ENCODE data around the gene FAM228B. TPM values are rescaled to one million over a fixed set of nuclear protein-coding genes. Genes with fewer than 3 reads are reported as not detected.

Gene FAM228B
- total RNA-seq, 1 experiment from 2014 or later: 7.9 TPM

- H3K4me1 ChIP-seq: peaks cover 8% of the 10 kb centered on the region
- peak within 1 kb of the TSS; percentile 54 for H3K4me3 ChIP-seq (ENCODE audit: low read depth, low read length)
- 0 out of 2 replicates have a peak, but pooled peaks cover 3% of the 10 kb centered on the region for H3K36me3 ChIP-seq (ENCODE audit: control insufficient read depth, insufficient read depth, low read length)
- peaks cover 13% of the 10 kb centered on the region for H3K4me1 Mint-ChIP-seq (ENCODE audit: low read depth, unreplicated experiment)
- ChIA-PET POLR2A (interaction anchor here (1.0 to 2.4 kb wide), 9 partner anchors 8 to 709 kb away, joined by 3 to 39 read pairs (median 7); partner anchors contain the start of genes ATAD2B, FAM228B, SF3B6 and WDCP), CTCF (interaction anchor here (0.6 to 2.3 kb wide), 27 partner anchors 8 to 260 kb away, joined by 3 to 64 read pairs (median 4); partner anchors contain the start of genes ATAD2B, FAM228B, MFSD2B and SF3B6)
- H3K27me3 ChIP-seq (replicated peaks; ENCODE audit: control insufficient read depth, insufficient read depth, low read length): no peaks in the 10 kb centered on the region
- no peaks in the 10 kb centered on the region for H3K9me3 ChIP-seq
- peak; percentile 71 to 95 for TF ChIP-seq CTCF (IDR thresholded peaks at IDR 0.05; ENCODE audit: insufficient read depth in 1 of 2, low read depth in 1 of 2, low read length in 1 of 2, severe bottlenecking in 1 of 2, unreplicated experiment in 1 of 2)
- no peaks in the 10 kb centered on the region for H3K27me3 Mint-ChIP-seq (ENCODE audit: insufficient read depth, unreplicated experiment)
- peak within 1 kb of the TSS; percentile 91 for H3K27ac Mint-ChIP-seq (ENCODE audit: unreplicated experiment)
- peak; percentile 94 to 99 for DNase-seq
- intact Hi-C loops (cut with micrococcal nuclease; ENCODE audit: unreplicated experiment): loop anchor here (1.0 to 2.0 kb wide), 11 partner anchors 8 to 298 kb away; partner anchors contain the start of genes ATAD2B, FAM228B, PFN4 and SF3B6
- BruUV-seq (replicated peaks): no TSS peak
- peaks cover 46% of the 10 kb centered on the region for H3K36me3 Mint-ChIP-seq (ENCODE audit: insufficient read depth, unreplicated experiment)
- no peaks in the 10 kb centered on the region for H3K9me3 Mint-ChIP-seq (ENCODE audit: unreplicated experiment)
- peak within 1 kb of the TSS; percentile 82 for H3K4me3 Mint-ChIP-seq (ENCODE audit: unreplicated experiment)
These were observed 38.7 kb upstream of the FAM228B start, which contains the start of gene TP53I3 for GRCh38 chr2:24084386-24085199. Gene TP53I3, minus strand, starts transcription at chr2:24084834. Its CDS starts 508 bp downstream, at chr2:24084326.

GRCh38 chr2:24085200-24085489 is 38.1 kb upstream of the FAM228B start:
- Histone ChIP-seq H3K9me3 (no peaks in the 10 kb centered on the region), H3K4me1 (peaks cover 8% of the 10 kb centered on the region), H3K27me3 (replicated peaks; ENCODE audit: control insufficient read depth, insufficient read depth, low read length) (no peaks in the 10 kb centered on the region), H3K36me3 (ENCODE audit: control insufficient read depth, insufficient read depth, low read length) (0 out of 2 replicates have a peak, but pooled peaks cover 3% of the 10 kb centered on the region), H3K4me3 (ENCODE audit: low read depth, low read length) (peak overlapping the region; percentile 54)
- no peaks in the 10 kb centered on the region for H3K9me3 Mint-ChIP-seq (ENCODE audit: unreplicated experiment)
- ChIA-PET CTCF (interaction anchor here (0.5 to 2.2 kb wide), 6 partner anchors 9 to 145 kb away, joined by 3 to 22 read pairs (median 9); partner anchors contain the start of genes SF3B6 and WDCP), POLR2A (interaction anchor here (1.8 to 2.4 kb wide), 2 partner anchors 9 to 159 kb away, joined by 8 to 39 read pairs; partner anchors contain the start of genes ATAD2B and SF3B6)
- peak overlapping the region; percentile 82 for H3K4me3 Mint-ChIP-seq (ENCODE audit: unreplicated experiment)
- peaks cover 13% of the 10 kb centered on the region for H3K4me1 Mint-ChIP-seq (ENCODE audit: low read depth, unreplicated experiment)
- TSS peak; percentile 58 for BruUV-seq (replicated peaks)
- peak overlapping the region; percentile 91 for H3K27ac Mint-ChIP-seq (ENCODE audit: unreplicated experiment)
- no peak for TF ChIP-seq CTCF (IDR thresholded peaks at IDR 0.05; ENCODE audit: insufficient read depth in 1 of 2, low read depth in 1 of 2, low read length in 1 of 2, severe bottlenecking in 1 of 2, unreplicated experiment in 1 of 2)
- intact Hi-C loops (cut with micrococcal nuclease; ENCODE audit: unreplicated experiment): loop anchor here (2.0 kb wide), 3 partner anchors 72 to 298 kb away; partner anchors contain the start of gene UBXN2A
- H3K36me3 Mint-ChIP-seq (ENCODE audit: insufficient read depth, unreplicated experiment): peaks cover 41% of the 10 kb centered on the region
- no peak for DNase-seq
- no peaks in the 10 kb centered on the region for H3K27me3 Mint-ChIP-seq (ENCODE audit: insufficient read depth, unreplicated experiment)

- intact Hi-C loops (cut with micrococcal nuclease; ENCODE audit: unreplicated experiment): no loop called here
- Mint-ChIP-seq H3K4me3 (ENCODE audit: unreplicated experiment) (peak overlapping the region; percentile 22), H3K27me3 (ENCODE audit: insufficient read depth, unreplicated experiment) (no peaks in the 10 kb centered on the region), H3K27ac (ENCODE audit: unreplicated experiment) (no peak overlapping the region), H3K36me3 (ENCODE audit: insufficient read depth, unreplicated experiment) (peaks cover 34% of the 10 kb centered on the region), H3K4me1 (ENCODE audit: low read depth, unreplicated experiment) (peaks cover 13% of the 10 kb centered on the region), H3K9me3 (ENCODE audit: unreplicated experiment) (no peaks in the 10 kb centered on the region)
- BruUV-seq (replicated peaks): no TSS peak
- peaks cover 8% of the 10 kb centered on the region for H3K4me1 ChIP-seq
- no peak overlapping the region for H3K4me3 ChIP-seq (ENCODE audit: low read depth, low read length)
- ChIA-PET POLR2A (no interaction called here), CTCF (no interaction called here)
- DNase-seq: no peak
- TF ChIP-seq CTCF (IDR thresholded peaks at IDR 0.05; ENCODE audit: insufficient read depth in 1 of 2, low read depth in 1 of 2, low read length in 1 of 2, severe bottlenecking in 1 of 2, unreplicated experiment in 1 of 2): no peak
- H3K27me3 ChIP-seq (replicated peaks; ENCODE audit: control insufficient read depth, insufficient read depth, low read length): no peaks in the 10 kb centered on the region
- 0 out of 2 replicates have a peak, but pooled peaks cover 3% of the 10 kb centered on the region for H3K36me3 ChIP-seq (ENCODE audit: control insufficient read depth, insufficient read depth, low read length)
- no peaks in the 10 kb centered on the region for H3K9me3 ChIP-seq
These were observed 37.0 kb upstream of the FAM228B start for GRCh38 chr2:24086241-24086640.

Data from Caco-2 (cell line).